IPS-15b (cell line): Measurements from ENCODE around the gene DCP1B.

Source experiments
- H3K27me3 ChIP-seq: one replicate; pipeline ENCODE4 v1.6.1; 2013; ENCODE audit warnings: low read length; ENCODE audit not compliant: control insufficient read depth, insufficient read depth
- H3K36me3 ChIP-seq: one replicate; pipeline ENCODE4 v1.6.1; 2013; ENCODE audit warnings: low read length; ENCODE audit not compliant: control insufficient read depth, insufficient read depth
- H3K4me1 ChIP-seq: one replicate; pipeline ENCODE4 v1.6.1; 2013; ENCODE audit warnings: mild to moderate bottlenecking, low read length; ENCODE audit not compliant: control insufficient read depth, insufficient read depth
- H3K4me3 ChIP-seq: one replicate; pipeline ENCODE4 v1.5.1; 2013; ENCODE audit warnings: low read depth, low read length
- H3K9ac ChIP-seq: one replicate; pipeline ENCODE4 v1.6.1; 2013; ENCODE audit warnings: low read depth, mild to moderate bottlenecking, low read length
- H3K9me3 ChIP-seq: one replicate; pipeline ENCODE4 v1.6.1; 2013; ENCODE audit warnings: mild to moderate bottlenecking, low read length; ENCODE audit not compliant: control insufficient read depth, insufficient read depth

DCP1B gene

GRCh38 chr12:1919763-1920162 is 84.5 kb downstream of the DCP1B start:
- H3K9ac ChIP-seq, result no peak overlapping the region
- no peaks in the 10 kb centered on the region for H3K27me3 ChIP-seq
- no peak overlapping the region for H3K4me3 ChIP-seq
- H3K9me3 ChIP-seq, result no peaks in the 10 kb centered on the region
- no peaks in the 10 kb centered on the region for H3K4me1 ChIP-seq
- H3K36me3 ChIP-seq, result no peaks in the 10 kb centered on the region

GRCh38 chr12:1919284-1919683 is 85.0 kb downstream of the DCP1B start:
- no peak overlapping the region for H3K4me3 ChIP-seq
- no peaks in the 10 kb centered on the region for H3K9me3 ChIP-seq
- H3K36me3 ChIP-seq, result no peaks in the 10 kb centered on the region
- H3K27me3 ChIP-seq, result no peaks in the 10 kb centered on the region
- no peak overlapping the region for H3K9ac ChIP-seq
- no peaks in the 10 kb centered on the region for H3K4me1 ChIP-seq

- H3K9me3 ChIP-seq, result no peaks in the 10 kb centered on the region
- no peaks in the 10 kb centered on the region for H3K36me3 ChIP-seq
- no peak overlapping the region for H3K4me3 ChIP-seq
- H3K4me1 ChIP-seq, result no peaks in the 10 kb centered on the region
- no peaks in the 10 kb centered on the region for H3K27me3 ChIP-seq
- H3K9ac ChIP-seq, result no peak overlapping the region
Observed at GRCh38 chr12:1918884-1919236, 85.4 kb downstream of the DCP1B start.

GRCh38 chr12:1918081-1918883 is 86.0 kb downstream of the DCP1B start, which contains the start of gene CACNA2D4:
Gene CACNA2D4, minus strand, starts transcription at chr12:1918652. Its CDS starts 179 bp downstream, at chr12:1918473.
- no peaks in the 10 kb centered on the region for H3K4me1 ChIP-seq
- no peak within 1 kb of the TSS for H3K9ac ChIP-seq
- H3K4me3 ChIP-seq, result no peak within 1 kb of the TSS
- no peaks in the 10 kb centered on the region for H3K27me3 ChIP-seq
- no peaks in the 10 kb centered on the region for H3K36me3 ChIP-seq
- no peaks in the 10 kb centered on the region for H3K9me3 ChIP-seq

GRCh38 chr12:1917172-1918070 is 86.8 kb downstream of the DCP1B start:
- Histone ChIP-seq H3K9ac (no peak overlapping the region), H3K27me3 (no peaks in the 10 kb centered on the region), H3K9me3 (no peaks in the 10 kb centered on the region), H3K36me3 (no peaks in the 10 kb centered on the region), H3K4me1 (no peaks in the 10 kb centered on the region), H3K4me3 (no peak overlapping the region)

- Histone ChIP-seq H3K9me3 (no peaks in the 10 kb centered on the region), H3K4me1 (no peaks in the 10 kb centered on the region), H3K9ac (no peak overlapping the region), H3K4me3 (no peak overlapping the region), H3K36me3 (no peaks in the 10 kb centered on the region), H3K27me3 (no peaks in the 10 kb centered on the region)
Observed at GRCh38 chr12:1916371-1917171, 87.7 kb downstream of the DCP1B start.

GRCh38 chr12:1915082-1915968 is 88.9 kb downstream of the DCP1B start:
- H3K27me3 ChIP-seq, result no peaks in the 10 kb centered on the region
- H3K9ac ChIP-seq, result no peak overlapping the region
- H3K4me3 ChIP-seq, result no peak overlapping the region

GRCh38 chr12:1914114-1914911 is 89.9 kb downstream of the DCP1B start:
- Histone ChIP-seq H3K9ac (no peak overlapping the region), H3K9me3 (no peaks in the 10 kb centered on the region), H3K36me3 (no peaks in the 10 kb centered on the region), H3K27me3 (no peaks in the 10 kb centered on the region), H3K4me1 (no peaks in the 10 kb centered on the region), H3K4me3 (no peak overlapping the region)

More at GRCh38 chr12:1915082-1915968, 88.9 kb downstream of the DCP1B start:
- no peaks in the 10 kb centered on the region for H3K4me1 ChIP-seq
- no peaks in the 10 kb centered on the region for H3K9me3 ChIP-seq
- H3K36me3 ChIP-seq, result no peaks in the 10 kb centered on the region

GRCh38 chr12:1913377-1914113 is 90.7 kb downstream of the DCP1B start:
- H3K9ac ChIP-seq, result no peak overlapping the region
- no peak overlapping the region for H3K4me3 ChIP-seq
- no peaks in the 10 kb centered on the region for H3K36me3 ChIP-seq
- H3K9me3 ChIP-seq, result no peaks in the 10 kb centered on the region
- H3K4me1 ChIP-seq, result no peaks in the 10 kb centered on the region
- H3K27me3 ChIP-seq, result no peaks in the 10 kb centered on the region
